GM21825 (cell line): ENCODE data around the gene NOL4L.

ENCODE experiments used
- ATAC-seq: cut with Tn5 transposase; IDR thresholded peaks from one replicate; pipeline ENCODE4 v1.9.1; 2021; ENCODE audit warnings: mild to moderate bottlenecking, moderate library complexity; ENCODE audit not compliant: unreplicated experiment

NOL4L gene

DNA sequence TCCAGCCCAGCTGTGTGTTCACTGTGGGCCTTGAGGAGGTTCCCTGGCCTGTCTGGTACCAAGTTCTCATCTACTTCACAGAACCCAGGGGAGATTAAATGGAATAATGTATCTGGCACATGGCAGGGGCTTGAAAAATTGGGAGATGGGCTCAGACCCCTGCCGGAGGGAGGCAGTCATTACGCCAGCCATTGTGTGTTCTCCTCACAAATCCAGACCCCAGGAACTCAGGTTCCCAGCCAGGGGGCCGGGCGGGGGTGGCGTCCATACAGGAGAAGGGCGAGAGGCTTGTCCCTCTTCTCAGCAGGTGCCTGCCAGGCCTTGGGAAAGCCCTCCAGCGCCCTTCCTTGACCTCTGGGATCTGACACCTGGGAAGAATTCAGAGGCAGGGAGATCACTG lies 8.1 kb downstream of the NOL4L start:
- no peak for ATAC-seq

DNA sequence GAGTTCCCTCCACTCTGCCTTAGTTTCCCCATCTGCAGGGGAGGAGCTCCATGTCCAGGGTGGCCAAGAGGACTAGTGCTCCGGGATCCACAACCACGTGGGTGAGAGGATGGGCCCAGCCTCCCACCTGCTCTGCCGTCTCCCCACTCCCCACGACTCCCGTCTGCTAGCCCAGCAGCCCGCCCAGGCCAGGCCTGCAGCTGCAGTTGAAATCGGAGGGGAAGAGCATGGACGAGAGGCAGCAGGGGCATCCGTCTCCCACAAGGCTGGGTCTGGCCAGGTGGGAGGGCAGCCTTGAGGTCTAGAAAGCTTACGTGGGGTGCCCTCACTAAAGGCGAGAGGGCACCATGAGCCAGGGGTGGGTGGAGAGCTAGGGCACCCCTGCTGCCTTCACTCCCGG lies 8.6 kb downstream of the NOL4L start:
- no peak for ATAC-seq

DNA sequence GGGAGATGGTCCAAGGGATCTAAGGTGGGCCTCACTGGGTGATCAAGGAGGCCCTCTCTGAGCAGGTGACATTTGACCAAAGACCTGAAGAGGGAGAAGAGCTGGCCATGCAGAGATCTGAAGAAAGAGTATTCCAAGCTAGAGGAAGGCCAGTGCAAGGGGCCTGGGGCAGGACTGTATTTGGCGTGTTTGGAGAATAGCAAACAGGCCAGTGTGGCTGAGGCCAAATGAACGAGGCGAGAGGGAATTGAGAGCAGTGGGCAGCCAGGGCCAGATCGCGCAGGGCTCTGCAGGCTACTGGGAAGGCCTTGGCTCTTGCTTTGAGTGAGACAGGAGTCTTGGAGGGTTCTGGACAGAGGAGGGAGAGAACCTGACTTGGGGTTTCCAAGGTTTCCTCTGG lies 9.3 kb downstream of the NOL4L start:
- no peak for ATAC-seq

DNA sequence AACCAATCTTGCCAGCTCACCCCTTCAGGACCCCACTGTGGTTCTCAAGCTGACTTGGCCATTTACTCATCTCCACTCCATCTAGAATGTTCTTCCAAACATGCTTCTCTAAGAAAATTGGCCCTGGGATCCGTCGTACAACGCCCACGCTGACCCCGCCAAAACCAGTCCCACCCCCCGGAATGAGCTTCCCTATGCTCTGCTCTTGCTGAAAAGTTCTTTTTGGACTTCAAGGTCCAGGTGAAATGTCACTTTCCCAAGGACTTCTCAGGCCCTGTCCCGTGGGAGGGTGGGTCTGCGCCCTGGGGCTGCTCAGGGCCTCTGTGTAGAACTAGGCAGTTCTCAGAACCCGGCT lies 9.9 kb downstream of the NOL4L start:
- no peak for ATAC-seq

DNA sequence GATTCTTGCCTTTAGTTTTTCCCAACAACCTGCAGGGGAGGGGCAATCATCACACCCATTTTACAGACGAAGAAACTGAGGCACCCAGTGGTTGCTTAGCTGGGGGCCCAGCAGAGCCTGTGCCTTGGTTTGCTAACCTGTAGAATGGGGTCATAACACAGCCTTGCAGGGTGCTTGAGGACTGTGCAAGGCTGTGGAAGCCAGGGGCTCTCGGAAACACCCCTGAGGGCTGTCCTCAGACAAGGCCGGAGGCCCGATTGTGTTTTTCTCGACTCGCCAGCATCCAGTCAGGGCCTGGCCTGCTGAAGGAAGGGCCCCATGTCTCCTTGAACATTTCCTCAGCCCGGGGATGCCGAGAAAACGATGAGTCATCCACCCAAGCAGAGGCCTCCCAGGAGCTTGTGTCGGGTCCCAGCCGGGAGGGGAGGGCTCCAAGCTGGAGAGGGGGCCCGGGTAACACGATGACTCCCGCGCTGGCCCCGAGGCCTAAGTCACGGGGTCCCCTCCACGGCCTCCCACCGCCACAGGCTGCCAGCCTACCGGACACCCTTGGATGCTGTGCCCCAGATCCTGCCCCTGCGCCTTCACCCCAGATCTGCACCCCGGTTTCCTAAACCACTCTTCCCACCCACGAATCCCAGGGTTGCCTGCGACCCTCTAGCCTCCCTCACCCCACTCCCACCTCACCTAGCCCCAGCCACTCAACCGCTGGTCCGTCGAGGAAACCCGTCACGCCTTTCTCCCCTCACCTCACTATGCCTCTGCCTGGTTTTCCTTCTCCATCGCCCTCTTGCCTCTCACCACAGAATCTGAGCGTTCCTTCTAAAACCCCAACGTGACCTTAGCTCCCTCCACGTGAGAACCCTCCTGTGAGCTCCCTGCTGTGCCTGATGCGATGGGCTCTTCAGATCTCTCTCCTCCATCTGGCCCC lies 10.6 kb downstream of the NOL4L start:
- no peak for ATAC-seq

DNA sequence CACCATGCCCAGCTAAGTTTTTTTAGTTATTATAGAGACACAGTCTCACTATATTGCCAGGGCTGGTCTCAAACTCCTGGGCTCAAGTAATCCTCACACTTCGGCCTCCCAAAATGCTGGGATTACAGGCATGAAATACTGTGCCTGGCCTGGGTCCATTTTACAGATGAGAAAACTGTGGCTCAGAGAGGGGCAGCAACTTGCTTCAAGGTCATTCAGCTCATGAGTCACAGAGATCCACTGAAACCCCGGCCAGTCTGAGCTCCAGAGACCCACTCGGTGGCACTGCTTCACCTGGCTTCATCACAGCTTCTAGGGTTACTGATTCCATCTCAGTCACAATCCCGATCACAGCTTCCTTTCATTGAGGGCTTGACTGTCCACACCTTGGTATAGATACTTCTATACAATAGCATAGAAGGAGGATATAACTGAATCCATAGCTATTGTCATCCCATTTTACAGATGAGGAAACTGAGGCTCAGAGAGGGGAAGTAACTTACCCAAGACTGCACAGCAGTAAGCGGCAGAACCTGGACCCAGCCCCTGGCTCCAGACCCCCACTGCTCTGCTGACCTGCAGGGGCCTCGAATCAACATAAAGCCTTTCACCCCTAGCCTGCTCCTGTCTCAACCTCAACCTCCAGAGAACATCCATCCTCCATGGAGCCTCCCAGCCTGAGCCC lies 11.8 kb downstream of the NOL4L start:
- ATAC-seq: no peak

DNA sequence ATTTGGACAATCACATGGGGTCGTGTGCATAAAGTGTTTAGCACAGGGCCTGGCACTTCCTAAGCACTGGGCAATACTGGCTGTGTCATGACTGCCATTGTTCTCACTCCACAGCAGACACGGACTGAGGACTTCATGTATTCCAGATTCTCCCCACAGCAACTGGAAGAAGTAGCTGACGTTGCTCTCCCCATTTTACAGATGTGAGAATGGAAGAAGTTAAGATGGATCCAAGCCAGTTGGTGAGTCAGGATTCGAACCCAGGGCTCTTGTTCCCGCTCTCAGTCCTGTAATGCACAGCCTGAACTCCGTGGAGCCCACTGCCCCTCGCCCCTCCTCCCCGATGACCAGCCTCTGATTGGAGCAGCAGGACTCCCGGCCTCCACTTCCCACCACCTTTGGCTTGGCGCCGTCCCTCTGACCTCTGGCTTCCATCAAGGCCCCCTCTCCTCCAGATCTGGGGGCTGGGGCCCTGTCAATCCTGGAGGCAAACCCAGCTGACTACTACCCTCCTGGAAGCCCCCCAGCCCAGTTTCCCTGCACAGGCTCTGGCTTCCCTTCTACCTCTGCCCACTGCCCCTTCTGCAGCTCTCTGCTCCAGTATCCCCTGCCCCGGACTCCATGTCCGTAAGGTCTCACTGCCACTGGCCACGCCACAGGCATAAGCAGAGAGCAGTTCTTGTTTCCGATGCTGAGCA lies 12.7 kb downstream of the NOL4L start:
- ATAC-seq: no peak

DNA sequence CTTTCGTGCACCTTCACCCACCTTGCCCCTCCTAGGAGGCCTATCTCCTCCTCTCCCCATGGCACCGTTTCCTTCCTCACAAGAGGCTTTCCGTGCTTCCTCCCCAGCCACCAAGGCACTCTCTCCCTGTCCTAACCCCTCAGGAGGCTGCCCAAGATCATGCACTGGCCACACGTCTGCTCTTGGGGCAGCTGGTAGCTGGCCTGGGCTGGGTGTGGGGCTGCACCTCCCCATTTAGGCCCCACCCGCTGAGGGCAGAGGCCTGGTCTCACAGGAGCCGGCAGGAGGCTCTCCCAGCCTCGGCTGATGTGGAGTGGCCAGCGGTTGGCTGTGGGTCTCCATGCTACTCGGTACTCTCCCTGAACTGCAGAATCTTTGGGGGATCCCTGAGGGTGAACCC lies 13.6 kb downstream of the NOL4L start:
- ATAC-seq: no peak

DNA sequence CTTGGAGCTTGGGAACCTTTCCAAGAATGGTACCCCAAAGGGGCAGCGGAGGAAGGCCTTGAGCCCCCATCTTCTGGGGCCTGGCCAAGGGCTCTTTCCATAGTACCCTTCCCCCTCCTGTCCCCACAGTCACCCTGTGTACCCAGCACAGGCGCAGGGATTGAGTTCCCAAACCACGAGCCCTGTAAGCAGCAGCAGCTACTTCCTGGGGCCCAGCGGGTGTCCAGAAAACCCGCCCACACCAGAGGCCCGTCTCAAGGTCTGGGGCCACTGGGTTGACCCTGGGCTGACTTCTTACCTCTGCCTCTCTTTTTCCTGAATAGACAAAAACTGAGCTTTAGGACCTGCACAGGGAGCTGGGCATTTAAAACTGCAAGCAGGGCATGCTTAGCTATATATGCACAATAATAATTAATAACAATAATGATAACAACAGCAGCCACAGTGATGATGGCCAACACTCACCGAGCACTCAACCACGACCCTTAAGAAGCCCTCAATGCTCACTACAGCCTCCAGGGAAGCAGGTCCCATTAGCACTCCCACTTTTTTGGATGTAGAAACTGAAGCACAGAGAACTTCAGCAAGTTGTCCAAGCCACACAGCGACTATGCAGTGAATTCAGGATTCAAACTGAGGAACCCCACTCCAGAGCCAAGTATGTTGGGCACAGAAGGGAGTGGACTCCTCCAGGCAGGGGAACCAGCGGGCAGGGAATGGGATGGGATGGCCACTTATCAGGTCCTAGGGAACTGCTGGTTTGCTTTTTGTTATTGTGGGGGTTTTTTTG lies 14.5 kb downstream of the NOL4L start:
- ATAC-seq: no peak

DNA sequence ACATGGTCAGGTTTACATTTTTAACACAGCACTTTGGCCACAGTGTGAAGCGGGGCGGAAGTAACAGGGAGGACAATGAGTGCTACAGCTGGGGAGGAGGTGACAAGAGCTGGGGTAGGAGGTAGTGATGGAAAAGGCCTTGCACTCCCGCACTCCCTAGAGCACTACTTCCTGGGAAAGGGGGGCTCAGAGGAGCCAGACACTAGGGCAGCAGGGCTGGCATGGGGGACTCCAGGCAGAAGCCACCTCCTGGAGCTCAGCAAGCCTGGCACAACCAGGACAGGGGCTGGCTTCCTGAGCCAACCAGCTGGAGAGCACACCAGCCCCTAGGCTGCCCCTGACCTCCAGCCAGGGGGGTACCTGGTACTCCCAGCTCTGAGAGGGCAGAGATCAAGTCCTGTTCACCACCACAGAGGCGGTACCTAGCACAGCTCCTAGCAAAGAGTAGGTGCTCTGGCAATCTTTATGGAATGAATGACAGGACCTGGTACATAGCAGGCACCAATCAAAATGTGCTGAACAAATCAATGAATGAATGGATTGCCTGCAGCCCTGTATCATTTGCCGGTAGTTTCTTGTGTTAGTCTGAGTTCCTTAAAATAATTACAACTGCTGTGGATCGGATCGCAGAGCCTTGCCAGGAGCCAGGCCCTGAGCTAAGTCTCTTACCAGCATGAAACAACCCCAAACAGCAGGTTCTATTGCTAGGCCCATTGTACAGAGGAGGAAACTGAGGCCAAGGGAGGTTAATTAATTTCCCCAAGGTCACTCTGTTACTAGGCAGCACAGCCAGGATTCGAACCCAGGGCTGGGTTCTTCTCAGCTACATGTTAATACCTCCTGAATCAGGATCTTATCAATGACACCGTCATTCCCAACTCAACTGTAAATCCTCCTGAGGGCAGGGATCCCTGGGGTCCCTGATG lies 15.5 kb downstream of the NOL4L start:
- ATAC-seq: no peak

DNA sequence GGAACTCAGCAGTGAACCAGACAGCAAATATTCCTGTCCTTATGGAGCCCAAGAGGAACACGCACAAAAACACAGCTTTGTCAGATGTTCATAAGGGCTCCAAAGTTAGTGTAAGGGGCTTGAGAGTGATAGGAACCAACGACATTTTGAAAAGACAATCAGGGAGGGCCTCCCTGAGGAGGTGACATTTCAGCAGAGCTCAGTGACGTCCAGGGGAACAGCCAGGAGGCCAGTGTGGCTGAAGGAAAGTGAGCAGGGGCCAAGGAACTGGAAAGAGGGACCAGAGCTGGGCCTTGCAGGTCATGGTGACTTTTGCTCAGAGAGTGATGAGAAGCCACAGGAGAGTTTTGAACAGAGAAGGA lies 16.1 kb downstream of the NOL4L start:
- ATAC-seq: no peak

DNA sequence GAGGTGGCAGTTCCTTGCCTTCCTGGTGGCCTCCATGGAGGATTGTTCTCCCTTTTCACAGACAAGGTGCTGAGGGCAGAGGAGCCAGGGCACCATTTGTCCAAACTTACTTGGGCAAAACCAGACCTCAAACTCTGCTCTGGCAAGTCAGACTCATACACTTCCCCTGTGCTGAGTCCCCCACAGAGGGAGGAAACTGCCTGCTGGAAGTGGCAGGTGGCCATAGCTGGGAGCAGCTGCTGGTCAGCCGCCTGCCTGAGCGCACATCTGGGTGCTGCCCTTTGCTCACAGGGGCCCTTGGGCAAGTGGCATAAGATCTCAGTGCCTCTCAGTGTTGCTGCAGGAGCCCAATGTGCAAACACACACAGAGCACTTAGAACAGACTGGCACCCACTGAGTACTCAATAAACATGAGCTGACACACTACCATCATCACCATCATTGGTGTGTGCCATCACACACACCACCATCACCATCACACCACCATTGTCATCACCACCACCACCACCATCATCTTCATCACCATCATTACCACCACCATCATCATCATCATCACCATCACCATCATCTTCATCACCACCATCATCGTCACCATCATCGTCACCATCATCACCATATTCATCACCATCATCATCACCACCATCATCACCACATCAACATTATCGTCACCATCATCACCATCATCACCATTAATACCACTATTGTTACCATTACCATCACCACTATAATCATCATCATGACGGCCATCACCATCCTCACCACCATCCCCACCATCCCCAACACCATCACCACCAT lies 17.6 kb downstream of the NOL4L start:
- no peak for ATAC-seq

DNA sequence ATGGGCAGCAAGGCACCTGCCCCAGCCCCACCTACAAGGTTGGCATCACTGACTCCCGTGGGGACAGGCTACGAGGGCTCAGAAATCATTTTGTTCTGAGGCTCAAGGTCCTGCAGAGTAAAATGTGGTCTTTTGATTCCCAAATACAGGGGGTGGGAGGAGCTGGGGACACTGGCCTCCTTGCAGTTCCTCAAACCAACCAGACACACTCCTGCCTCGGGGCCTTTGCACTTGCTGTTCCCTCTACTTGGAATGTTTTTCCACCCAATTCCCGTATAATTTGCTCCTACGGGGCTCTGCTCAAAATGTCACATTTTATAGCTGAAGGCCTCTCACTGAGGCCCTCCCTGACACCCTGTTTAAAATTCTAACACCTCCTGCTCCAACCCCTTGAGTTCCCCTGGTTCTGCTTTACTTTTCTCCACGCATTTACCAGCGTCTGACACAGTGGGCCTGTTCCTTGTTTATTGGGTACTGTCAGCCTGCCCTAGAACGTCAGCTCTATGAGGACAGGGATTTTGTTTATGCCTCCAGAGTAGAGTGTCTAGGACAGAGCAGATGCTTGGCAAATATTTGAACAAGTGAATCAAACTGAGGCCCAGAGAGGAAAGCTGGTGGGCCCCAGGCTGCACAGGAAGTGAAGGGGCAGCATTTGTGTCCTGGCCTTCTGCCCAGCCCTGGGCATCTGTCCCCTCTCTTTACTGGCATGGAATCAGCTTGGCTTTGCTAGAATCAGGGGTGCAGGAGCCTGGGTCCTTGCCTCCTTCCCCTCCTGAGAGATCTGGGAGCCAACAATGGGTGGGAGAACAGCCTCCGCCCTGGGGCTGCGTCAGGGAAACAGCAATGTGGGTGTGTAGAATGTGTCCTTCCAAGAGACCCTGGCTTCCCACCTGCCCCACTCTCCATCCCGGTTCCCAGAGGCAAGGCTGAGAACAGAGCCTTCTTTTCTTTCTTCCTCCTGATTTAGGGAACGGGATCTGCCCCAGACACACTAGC lies 18.5 kb downstream of the NOL4L start:
- no peak for ATAC-seq

DNA sequence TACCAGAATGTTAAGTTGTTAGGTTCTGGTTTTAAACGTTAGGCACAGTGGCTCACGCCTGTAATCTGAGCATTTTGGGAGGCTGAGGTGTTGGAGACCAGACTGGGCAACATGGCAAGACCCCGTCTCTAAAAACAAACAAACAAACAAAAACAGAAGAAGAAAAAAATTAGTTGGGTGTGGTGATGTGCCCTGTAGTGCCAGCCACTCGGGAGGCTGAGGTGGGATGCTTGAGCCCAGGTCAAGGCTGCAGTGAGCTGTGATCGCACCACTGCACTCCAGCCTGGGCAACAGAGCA lies 19.4 kb downstream of the NOL4L start:
- no peak for ATAC-seq

DNA sequence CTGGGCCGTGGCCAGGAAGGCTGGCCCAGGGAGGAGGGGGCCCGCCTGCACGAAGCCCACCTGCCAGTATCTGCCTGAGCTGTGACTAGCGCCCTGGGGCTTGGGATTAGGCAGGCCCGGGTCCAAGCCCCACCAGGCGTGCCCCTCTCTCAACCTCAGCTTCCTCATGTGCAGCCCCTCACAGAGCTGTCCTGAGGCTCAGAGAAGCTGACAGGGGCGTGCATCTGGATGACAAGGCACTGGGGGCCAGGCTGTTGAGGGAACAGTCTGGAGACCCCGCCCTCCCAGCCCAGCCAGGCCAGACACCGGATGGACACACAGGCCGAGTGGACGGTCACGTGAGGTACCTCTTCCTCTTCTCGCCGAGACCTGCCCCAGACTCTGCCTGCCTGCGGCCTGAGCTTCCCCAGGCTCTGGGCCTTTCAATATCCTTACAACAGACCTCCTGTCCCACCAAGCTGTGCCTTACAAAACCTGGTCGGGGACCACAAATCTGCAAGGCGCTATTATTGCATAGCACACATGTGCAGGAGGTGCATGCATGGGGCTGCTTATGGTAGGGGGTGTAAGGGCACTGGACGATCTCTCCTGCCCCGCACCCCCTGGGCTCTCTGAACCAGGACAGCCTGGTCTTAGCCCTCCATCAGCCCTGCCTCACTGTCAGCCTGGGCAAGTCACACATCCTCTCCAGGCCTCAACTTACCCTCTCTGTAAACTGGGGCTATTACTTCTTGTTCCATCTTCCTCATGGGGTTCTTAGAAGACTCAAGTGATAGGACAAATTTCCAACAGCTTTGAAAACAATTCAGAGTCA lies 20.0 kb downstream of the NOL4L start:
- no peak for ATAC-seq

DNA sequence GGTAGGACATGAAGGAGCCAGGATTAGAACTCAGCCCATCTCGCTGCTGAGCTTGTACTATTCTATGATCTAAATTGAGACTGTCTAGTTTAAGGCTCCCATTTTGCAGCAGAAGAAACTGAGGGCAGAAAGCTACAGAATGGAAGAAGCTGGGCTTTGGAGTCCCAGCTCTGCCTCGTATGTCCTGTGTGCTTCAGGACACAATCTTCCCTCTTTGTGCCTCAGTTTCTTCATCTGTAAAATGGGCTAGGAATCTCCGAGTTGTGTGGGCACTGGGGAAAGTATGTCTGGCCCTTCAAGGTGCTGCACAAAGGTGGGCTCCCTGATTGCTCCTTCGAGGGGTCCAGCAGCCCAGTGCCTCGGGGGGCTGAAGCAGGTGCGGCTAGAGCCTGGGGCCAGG lies 20.7 kb downstream of the NOL4L start:
- no peak for ATAC-seq
